NT2/D1 (cell line): ENCODE data around the gene ANKRD27.

Source experiments
- SUZ12 ChIP-seq: IDR thresholded peaks from 2 replicates; pipeline ENCODE4 v1.6.1; 2011; ENCODE audit not compliant: insufficient read length, insufficient read depth; ENCODE audit errors: extremely low read depth
- YY1 ChIP-seq: IDR thresholded peaks from 2 replicates; pipeline ENCODE4 v1.6.1; 2011; ENCODE audit not compliant: insufficient read length, insufficient read depth
- ZNF274 ChIP-seq: IDR thresholded peaks from 2 replicates; pipeline ENCODE4 v1.6.1; 2011; ENCODE audit warnings: mild to moderate bottlenecking, low read depth, low read length

DNA sequence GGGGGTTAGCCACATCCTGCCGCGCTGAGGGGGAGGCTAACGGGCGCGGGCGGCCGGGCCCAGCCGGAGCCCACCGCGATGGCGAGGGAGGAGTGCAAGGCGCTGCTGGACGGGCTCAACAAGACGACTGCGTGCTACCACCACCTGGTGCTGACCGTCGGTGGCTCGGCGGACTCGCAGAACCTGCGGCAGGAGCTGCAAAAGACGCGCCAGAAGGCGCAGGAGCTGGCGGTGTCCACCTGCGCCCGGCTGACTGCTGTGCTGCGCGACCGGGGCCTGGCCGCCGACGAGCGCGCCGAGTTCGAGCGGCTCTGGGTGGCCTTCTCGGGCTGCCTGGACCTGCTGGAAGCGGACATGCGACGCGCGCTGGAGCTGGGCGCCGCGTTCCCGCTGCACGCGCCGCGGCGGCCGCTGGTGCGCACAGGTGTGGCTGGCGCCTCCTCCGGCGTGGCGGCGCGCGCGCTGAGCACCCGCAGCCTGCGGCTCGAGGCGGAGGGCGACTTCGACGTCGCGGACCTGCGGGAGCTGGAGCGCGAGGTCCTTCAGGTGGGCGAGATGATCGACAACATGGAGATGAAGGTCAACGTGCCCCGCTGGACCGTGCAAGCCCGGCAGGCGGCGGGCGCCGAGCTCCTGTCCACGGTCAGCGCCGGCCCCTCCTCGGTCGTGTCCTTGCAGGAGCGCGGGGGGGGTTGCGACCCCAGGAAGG lies 1.4 kb upstream of the ANKRD27 start:
- TF ChIP-seq ZNF274 (no peak), SUZ12 (peak; percentile 78), YY1 (no peak)
